Activated gamma-delta T cell treated with Interleukin-2 at 50 U/mL for 16 hours (primary cell): ENCODE measurements around the gene COBL.

Experiments used
- DNase-seq: peaks from one replicate; pipeline ENCODE4 v3.0.0-alpha.2; 2020

COBL gene

DNA sequence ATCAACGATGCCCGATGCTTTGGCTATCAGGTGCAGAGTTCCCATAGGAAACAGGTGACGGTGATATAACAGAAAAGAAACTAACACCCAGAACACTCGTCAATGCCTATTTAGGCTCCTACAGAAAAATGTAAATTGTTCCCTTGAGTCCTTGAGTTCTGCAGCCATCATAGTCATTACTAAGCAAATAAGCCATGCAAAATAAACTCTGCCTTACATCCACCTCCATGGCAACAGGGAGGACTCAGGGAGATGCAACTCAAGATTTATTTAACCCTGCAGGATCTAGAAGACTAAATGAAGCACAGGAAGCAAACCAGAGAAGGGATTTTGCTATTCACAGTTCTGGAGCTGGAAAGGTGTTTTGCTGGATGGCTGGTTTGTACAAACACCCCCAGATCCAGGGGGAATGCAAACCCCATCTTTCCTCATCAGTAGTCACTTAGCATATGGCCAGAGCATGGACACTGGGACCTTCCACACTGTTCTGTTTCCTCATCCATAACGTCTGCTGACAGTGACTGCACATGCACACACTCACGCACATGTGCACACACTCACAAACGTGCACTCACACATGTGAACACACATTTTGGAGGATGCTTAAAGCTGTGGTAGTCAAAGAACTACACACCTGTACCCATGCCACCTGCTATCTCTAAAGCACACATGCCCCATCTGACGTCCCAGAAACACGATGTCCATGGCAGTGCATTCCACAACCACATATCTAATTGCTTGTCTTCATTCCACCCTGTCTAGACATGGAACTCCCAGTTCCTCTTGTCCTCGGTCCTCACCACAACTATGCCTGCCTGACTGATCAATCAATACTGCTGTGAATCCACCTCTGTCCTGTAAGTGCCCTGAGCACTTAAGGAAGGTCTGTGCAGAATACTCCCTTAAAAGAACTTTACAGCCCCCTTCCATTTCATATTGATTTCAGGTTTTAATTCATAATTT, 178.2 kb downstream of the COBL start:
- no peak for DNase-seq

DNA sequence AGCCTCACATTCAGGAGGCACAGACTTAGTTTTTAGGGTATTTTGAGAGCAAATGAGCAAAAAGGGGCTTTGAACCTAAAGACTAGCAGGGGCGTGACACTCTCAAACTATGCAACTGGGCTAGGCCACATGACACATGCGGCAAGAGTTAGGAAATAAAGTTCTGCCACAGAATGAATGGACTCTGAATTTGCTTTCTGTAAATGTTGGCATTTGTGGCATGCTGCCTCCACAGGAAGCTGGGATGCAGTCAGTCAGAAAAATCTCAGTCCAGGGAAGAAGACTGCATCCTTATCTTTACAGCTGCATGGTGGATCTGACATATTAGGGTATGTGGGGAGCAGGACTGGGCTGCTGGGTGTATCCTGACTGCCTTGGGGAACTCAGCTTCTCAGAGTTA, 181.0 kb downstream of the COBL start:
- no peak for DNase-seq

DNA sequence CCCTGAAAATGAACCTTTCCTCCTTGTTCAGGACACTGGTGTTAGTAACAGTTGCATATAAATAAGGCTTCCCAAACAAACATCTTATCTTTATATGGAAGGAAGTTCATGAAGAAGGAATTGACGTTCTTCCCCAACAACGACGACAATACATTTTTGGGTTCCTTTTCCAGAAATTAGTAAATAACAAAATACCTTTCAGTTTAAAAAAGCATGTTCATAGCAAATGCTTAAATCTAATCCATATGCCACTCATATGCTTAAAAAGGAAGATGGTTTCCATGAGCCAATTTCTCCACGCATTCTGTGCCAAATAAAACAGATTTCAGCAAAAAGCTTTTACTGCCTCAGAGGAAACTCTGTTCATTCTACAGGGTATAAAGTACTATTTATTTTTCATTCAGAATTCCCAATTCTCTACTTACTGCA, 182.6 kb downstream of the COBL start:
- DNase-seq = no peak

DNA sequence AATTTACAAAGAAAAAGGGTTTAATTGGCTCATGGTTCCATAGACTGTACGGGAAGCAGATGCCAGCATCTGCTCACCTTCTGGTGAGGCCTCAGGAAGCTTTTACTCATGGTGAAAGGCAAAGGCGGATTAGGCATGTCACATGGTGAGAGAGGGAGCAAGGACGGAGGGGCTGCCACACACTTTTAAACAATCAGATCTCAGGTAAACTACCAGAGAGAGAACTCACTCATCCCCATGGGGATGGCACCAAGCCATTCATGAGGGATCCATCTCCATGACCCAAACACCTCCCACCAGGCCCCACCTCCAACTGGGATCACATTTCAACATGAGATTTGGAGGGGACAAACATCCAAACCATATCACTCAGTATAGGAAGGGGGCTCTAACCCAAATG, 183.9 kb downstream of the COBL start:
- no peak for DNase-seq

DNA sequence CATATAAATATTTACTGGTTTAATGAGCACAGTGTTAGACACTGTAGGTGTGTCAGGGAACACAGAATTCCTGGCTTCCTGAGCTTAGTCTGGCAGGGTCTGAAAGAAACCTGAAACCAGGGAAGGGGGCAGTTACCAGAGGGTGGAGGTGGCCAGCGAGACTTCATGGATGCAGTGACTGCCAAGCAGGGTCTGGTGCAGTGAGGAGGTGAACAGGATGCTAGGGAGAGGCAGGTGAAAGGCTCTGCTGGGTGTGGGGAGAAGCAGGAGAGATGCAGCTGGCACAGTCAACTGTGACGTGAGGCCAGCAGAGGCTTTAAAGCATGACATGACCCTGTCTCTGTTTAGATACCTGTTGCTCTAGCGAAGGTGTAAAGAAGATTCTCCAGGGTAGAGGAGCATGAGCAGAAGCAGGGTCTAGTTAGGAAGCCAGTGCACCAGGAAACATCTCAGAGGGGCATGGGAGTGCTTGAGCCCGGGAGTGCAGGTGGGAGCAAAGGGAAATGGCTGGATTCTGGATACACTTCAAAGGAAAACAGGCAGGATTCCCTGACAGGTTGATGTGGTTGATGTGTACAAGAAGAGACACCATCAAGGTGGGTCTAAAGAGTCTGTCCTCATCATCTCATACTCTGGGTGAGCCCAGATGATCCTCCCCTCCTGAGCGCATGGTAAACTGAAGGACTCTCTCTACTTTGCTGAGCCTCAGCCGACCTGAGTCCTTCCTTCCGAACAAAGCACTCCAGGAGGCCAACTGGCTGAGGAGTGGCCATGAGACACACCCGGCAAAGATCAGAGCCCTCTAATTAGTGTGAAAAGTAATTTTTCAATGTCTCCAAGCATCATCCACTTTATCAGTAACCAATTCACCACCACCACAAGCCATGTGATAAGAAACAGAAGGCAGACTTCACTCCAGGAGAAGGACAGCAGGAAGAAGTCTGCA, 186.8 kb downstream of the COBL start:
- DNase-seq = no peak

DNA sequence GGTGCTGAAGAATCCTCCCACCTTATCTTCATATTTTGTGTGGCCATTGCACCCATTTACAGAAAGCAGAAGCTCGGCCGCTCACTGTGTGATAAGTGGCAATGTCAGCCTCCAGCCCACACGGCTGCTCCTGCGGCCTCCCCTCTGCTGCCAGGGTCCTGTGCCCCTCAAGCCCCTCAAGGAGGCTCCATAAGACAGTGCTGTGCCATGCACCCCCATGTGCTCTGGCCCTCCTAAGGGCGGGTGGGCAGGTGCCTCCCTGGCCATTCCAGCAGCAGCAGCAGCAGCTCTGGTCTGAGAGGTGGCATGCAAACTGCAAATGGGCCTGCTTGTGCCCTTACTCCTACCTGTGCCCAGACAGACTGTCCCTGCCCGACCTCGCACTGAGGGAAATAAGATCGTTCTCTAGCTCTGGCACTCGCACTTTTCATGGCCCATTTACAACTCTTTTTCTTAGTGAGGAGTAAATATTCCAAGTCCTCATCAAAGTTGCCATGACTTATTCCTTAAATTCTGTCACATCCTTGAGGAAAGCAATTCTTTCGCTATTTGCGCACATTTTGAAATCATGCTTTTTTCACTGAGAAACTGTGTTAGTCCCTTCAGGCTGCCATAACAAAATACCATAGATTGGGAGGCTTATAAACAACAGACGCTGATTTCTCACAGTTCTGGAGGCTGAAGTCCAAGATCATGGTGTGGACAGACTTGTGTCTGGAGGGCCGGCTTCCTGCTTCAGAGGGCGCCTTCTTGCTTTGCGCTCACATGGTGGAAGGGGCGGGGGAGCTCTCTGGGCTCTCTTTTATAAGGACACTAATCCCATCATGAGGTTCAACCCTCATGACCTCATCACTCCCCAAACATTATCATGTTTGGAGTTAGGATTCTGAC, 187.8 kb downstream of the COBL start:
- no peak for DNase-seq

DNA sequence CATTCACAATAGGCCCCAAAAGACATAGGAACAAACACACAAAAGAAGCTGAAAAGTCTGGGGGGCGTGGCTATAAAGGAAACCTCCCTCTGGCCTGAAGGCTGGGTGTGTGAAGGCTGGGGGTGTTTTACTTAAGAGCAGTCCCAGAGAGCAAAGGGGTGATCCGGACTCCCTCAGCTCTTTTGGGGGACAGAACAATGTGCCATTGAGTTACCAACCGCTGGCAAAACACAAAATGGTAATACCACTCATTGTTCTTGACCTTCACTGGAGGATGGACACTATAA, 189.0 kb downstream of the COBL start:
- no peak for DNase-seq

DNA sequence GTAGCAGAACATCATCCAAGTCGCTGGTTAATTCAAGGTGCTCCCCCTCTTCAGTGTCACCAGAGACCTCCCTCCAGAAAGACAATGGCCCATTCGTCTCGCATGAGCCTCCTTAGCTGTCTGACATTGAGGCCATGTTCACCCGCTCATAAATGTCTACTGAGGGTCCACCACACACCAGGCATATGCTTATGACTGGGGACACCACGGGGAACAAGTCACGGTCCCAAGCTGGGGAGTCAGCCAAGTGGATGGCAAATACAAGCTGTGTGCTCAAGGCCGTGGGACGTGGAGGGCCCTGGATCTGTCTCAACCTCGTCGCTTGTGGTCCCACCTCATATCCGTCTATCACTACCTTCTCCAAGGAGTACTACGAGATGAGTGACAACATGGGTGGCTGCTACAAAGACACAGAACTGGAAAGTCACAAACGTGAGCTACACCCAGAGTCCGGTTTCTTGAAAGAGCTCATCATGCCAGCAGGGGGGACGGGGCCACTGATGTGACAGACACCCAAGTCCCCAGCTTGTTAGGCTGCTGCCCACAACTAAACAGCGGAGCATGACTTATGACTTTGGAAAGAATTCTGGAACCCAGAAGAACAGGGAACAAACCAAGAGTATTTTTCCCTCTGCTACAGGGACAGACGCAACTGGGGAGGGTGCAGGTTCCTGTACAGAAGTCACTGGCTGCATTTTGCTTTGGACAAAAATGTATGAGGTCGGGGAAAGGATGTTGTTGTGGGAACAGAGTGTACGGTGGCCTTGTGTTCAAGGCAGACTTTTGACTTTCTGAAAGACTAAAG, 189.6 kb downstream of the COBL start:
- no peak for DNase-seq

DNA sequence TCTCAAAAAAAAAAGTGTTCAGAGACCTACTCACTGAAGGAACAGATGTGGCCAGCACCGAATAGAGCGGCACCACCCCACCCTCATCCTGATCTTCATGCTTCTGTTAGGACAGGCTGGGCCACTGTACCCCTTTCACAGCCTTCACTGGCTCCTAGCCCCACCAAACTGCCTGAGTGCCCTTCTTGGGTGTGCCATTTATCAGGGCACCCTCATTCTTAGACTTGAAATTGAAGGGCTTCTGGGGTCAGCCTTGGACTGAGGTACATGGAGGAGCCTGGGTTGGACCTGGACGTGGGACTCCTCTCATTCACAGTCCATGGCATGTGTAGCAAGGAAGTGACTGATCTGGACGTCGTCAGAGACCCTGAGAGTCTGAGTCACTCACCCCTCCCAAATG, 190.3 kb downstream of the COBL start:
- DNase-seq = no peak

DNA sequence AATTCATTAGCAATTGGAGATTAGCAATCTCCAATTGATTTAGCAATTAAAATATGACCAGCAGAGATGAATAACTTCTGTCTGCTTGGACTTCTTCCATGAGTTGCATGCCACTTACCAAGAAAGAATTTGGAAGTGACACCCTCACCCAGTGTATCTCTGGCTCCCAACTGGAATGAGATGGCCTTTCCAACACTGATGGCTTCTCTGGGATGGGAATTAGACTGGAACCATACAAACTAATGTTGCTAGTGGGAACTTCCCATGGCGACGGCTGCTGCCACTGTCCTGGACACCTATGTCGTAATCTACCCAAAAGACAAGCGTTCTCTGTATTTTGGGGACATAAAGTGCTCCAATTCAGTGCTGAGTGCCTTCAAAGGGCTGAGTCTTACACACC, 192.3 kb downstream of the COBL start:
- DNase-seq = no peak

DNA sequence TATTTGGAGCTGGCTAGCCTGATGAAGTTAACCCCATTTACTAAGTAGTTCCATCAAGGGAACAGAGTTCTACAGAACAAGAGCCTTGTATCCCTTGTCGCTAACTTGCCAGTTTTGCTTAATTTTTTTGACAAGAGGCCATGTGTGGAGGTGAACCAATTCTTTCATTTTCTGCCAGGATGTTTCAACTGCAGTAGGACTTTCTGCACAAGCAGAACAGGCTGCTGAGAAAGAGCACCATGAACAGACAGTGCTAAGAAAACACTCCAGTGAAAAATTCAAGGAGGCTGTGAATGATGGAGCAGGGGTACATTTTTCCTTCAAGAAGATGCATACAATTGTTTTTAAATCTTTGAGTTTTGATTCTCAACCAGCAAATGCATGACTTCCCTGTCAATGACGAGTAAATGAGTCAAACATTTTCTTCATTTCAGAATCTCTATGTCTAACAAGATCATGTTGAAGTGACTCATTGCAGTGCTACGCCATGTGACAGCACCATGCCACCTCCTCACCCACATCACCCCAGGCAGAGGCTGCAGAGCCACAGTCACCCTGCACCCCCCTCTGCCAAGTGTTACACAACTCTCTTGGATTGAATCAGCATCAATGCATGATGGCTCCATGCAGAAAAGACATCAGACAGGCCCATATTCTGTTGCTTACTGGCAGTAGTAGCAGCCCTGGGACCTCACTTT, 193.1 kb downstream of the COBL start:
- DNase-seq = peak; percentile 11

DNA sequence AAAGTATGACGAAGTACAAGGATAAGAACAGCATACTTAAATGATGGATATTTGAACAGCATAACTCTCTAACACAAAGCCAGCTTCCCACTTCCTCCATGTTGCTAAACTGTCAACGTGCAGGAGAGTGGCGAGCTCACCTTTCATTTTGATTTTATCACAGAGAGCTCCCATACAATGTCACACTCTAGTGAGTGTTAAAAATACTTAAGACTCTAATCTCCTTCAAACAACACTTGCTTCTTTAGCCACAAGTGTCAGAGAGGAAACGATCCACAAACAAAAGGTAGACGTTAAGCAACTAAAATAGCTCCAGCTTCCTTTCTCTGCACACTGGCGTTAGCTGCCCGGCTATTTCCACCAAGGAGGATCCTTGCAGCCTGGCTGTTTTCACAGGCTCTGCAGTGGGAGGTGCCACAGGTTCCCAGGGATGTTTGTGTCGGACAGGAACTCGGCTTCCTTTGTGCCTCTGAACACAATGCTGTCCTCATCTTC, 194.6 kb downstream of the COBL start:
- DNase-seq = no peak

DNA sequence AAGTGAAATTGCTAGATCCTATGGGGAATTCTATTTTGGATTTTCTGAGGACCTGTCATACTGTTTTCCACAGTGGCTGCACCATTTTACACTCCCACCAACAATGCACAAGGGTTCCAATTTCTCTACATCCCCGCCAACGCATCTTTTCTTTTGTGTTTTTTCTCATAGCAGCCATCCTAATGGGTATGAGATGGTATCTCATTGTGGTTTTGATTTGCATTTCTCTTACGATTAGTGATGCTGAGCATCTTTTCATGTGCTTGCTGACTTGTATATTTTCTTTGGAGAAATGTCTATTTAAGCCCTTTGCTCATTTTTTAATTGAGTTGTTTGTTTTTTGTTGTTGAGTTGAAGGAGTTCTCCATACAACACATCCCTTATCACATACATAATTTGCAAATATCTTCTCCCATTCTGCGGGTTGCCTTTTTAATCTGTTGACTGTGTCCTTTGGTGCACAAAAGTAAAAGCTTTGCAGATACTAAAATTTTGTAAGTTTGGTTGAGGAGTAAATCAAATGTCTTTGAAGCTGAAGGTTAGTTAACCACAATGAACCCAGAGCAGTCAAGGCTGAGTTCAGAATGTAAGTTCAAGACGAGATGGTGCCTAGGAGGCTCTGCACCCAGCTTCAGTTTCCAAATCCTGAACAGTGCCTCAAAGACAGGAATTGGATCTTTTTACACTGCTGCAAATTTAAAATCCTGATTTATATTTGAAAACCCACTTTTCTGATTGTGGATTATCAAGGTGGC, 195.4 kb downstream of the COBL start:
- DNase-seq = no peak

DNA sequence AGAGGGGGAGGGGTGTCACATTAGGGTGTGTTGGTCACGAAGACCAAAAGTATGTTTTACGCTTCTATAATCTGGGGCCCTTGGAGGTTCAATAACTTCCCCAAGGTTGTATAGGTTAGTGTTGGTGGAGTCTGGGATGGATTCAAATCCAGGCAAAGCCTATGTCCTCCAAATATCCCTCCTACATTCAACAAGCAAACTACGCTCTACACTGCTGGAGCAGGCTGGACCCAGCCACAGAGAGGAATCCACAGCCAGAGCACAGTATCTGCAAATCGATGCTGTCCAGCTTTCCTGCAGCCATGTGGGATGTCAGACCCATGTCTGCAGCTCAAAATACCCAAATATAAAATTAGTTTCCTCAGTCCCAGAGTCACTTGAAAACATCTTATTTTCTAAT, 198.0 kb downstream of the COBL start:
- no peak for DNase-seq

DNA sequence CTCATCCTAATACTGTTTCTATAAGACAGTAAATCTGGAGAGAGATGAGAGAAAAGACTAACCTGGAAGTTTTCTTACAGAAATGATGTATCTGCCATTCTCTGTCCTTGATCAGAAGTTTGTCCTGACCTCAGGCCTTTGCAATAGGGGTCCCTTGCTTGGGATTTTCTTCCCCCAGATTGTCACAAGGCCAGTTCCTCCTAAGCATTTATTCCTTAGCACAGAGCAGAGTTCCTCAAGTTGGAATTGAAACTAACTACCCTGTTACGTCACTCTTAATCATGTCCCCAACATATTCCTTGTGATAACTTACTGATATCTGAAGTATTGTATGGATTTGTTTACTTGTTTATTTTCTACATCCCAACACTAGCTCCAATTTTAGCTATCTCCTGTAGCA, 202.1 kb downstream of the COBL start:
- DNase-seq = no peak

DNA sequence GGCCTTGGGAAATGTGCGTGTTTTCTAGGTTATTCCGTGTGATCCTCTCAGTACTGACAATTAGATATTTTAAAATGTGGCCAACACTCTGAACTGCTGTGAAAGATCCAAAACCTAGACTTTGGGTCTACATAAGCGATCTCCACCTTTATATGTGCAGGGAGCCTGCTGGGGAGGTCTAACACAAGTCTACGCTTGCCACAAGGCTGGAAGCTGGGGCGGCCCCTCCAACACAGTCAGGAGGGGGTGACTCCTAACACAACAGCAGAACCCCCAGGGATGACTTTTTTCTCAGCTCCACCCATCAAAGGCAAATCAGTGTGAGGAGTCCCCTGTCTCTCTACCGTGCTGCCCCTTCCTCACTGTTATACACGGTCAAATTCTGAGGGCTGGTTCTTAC, 202.6 kb downstream of the COBL start:
- DNase-seq = no peak

DNA sequence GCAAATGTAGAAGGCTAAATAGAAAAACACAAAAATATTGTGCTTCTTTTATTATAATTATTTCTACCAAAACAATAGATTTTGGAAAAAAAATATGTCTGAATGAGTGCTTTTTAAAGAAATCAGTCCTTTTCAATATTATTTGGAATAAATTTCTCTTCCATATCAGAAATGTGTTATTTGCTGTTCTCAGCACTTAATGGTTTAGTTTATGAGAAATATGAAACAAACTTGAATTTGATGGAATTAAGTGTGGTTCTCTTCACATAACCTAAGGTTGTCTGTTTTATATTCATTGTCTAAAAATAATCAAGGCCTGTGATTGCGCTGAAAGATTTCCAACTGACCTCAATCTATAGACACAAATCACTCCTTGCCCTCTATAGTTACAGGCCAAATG, 203.0 kb downstream of the COBL start:
- DNase-seq = no peak

DNA sequence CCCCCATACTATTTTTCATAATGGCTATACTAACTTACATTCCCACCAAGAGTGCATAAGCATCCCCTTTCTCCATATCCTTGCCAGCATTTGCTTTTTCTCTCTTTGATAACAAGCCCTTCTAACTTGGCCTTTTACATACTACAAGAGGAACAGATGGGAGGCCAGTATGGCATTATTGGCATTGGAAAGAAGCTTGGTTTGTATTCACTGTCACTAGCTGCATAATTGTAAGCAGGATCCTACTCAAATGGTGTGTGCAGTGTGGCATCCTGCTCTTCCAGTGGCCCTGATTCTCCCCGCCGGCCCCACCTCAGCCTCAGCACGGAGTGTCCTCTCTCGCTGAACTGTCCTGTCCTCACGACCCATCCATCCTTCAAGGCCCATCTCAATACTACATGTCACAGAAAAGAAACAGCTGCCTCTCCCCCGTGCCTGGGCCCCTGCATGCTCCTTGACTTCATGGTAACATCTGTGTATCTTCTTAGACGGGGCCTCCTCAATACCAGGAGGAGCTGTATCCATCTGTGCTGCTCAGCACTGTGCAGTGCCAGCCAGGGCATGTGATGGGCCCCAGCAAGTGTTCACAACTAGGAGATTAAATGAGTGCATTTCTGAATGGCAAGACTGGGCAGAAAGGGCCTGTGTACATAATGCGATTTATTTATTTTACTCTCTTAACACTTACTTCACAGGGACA, 205.2 kb downstream of the COBL start:
- no peak for DNase-seq

DNA sequence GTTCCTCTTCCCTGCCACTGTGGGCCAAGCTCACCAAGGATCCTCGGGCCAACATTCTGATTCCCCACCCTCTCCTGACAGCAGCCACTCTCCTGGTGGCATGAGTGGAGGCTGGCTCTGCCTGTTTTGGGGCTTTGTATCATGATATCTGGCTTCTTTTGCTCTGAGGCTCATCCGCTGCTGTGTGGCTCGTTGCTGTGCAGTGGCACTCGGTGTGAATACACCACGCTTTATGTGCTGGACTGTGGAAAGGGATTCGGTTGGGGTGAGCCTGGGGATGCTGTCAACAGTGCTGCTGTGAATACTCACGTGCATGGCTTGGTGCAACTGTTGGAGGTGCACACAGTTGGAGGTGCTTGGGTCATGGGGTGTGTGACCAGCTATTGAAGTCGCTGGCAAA, 208.5 kb downstream of the COBL start:
- no peak for DNase-seq

DNA sequence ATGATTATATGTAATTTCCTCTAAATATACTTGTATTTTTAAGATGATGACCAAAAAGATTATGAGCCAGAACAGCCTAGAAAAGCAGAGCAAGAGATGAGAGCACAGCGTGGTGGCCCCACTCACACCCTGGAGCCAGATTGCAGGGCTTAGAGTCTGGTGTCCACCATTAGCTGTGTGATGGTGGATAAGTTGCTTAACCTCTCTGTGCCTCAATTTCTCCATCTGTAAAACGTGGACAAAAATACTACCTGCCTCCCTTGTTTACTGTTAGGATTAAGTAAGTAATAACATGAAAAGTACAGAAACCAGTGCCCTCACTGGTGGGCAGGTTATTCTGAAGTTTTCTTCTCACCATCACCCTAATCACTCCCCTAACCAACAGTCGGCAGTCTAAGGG, 212.3 kb downstream of the COBL start:
- no peak for DNase-seq
